Measurements from ENCODE around the gene IL22. TPM values are rescaled to one million over a fixed set of nuclear protein-coding genes. Genes with fewer than 3 reads are reported as not detected.

Gene IL22
- total RNA-seq, 1 experiment from 2014 or later = not detected

GRCh38 chr12:68259318-68259940 is 6.0 kb upstream of the IL22 start:
- Mint-ChIP-seq H3K4me3 (no peak overlapping the region), H3K4me1 (peaks cover 17% of the 10 kb centered on the region), H3K27me3 (ENCODE audit: low read depth) (no peaks in the 10 kb centered on the region), H3K36me3 (no peaks in the 10 kb centered on the region), H3K9me3 (no peaks in the 10 kb centered on the region), H3K27ac (no peak overlapping the region)
- DNase-seq (ENCODE audit: low spot score) = no peak
- TF ChIP-seq ZNF232 (CRISPR knock-in tag; IDR thresholded peaks at IDR 0.05) (no peak), ZNF121 (CRISPR knock-in tag; IDR thresholded peaks at IDR 0.05) (no peak), SMAD3 (CRISPR knock-in tag; IDR thresholded peaks at IDR 0.05; ENCODE audit: borderline replicate concordance) (no peak), ELF4 (CRISPR knock-in tag; IDR thresholded peaks at IDR 0.05; ENCODE audit: low read depth) (no peak), RELA (CRISPR knock-in tag; IDR thresholded peaks at IDR 0.05; ENCODE audit: borderline replicate concordance) (no peak), ZNF138 (CRISPR knock-in tag; conservative IDR thresholded peaks at IDR 0.05) (no peak), IRF2 (CRISPR knock-in tag; IDR thresholded peaks at IDR 0.05; ENCODE audit: borderline replicate concordance, low read depth) (no peak), ETV6 (CRISPR knock-in tag; IDR thresholded peaks at IDR 0.05) (no peak), ZNF396 (CRISPR knock-in tag; IDR thresholded peaks at IDR 0.05; ENCODE audit: borderline replicate concordance) (no peak), CBFB (CRISPR knock-in tag; IDR thresholded peaks at IDR 0.05; ENCODE audit: low read depth) (no peak), ZBTB21 (CRISPR knock-in tag; IDR thresholded peaks at IDR 0.05; ENCODE audit: borderline replicate concordance) (no peak), TEAD1 (CRISPR knock-in tag; IDR thresholded peaks at IDR 0.05) (no peak), FOXJ3 (CRISPR knock-in tag; IDR thresholded peaks at IDR 0.05; ENCODE audit: borderline replicate concordance) (no peak), CTCF (IDR thresholded peaks at IDR 0.05) (no peak)
- ChIA-PET POLR2A (no interaction called here), CTCF (no interaction called here)
- ATAC-seq = no peak; the same call in 1 of the 2 replicates

DNA sequence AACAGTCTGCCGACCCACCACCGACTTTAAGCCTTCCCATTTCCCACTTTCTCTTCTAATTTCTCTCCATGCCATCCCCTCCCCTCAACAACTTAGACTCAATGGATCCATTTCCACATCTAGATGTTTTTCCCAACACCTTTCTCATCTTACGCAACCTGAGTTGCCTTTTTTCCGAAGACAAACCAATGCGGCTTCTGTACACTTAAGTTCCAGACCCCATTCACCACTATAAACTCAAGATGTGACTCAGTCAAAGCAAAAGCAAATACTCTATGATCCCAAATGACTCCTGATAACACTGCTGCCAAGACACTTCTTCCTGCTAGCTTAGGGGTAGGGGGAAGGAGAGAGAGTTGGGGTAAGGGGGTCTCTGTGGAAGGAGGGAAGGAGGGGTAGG is 1.3 kb downstream of the IL22 start:
- POLR2A ChIA-PET = interaction anchor here (0.6 kb wide), 1 partner anchor 1467 kb away, joined by 3 read pairs; no protein-coding TSS in a partner anchor
- Mint-ChIP-seq H3K36me3 (peaks cover 5% of the 10 kb centered on the region), H3K9me3 (peaks cover 8% of the 10 kb centered on the region), H3K27ac (no peak overlapping the region), H3K4me3 (no peak overlapping the region), H3K27me3 (ENCODE audit: low read depth) (no peaks in the 10 kb centered on the region), H3K4me1 (no peaks in the 10 kb centered on the region)
- TF ChIP-seq HMGXB4 (CRISPR knock-in tag; IDR thresholded peaks at IDR 0.05) (no peak), MAX (CRISPR knock-in tag; IDR thresholded peaks at IDR 0.05) (no peak), TEAD1 (CRISPR knock-in tag; IDR thresholded peaks at IDR 0.05) (no peak), ELF4 (CRISPR knock-in tag; IDR thresholded peaks at IDR 0.05; ENCODE audit: low read depth) (no peak), ZMAT4 (CRISPR knock-in tag; IDR thresholded peaks at IDR 0.05) (no peak), HMGA2 (CRISPR knock-in tag; IDR thresholded peaks at IDR 0.05) (no peak), ZNF232 (CRISPR knock-in tag; IDR thresholded peaks at IDR 0.05) (no peak), GRHL2 (CRISPR knock-in tag; IDR thresholded peaks at IDR 0.05; ENCODE audit: insufficient replicate concordance, severe bottlenecking) (no peak), ZNF416 (CRISPR knock-in tag; IDR thresholded peaks at IDR 0.05) (no peak), ETV6 (CRISPR knock-in tag; IDR thresholded peaks at IDR 0.05) (no peak), NFYB (CRISPR knock-in tag; conservative IDR thresholded peaks at IDR 0.05; ENCODE audit: low read depth) (no peak), TCF7 (CRISPR knock-in tag; IDR thresholded peaks at IDR 0.05; ENCODE audit: low read depth) (no peak), SMAD3 (CRISPR knock-in tag; IDR thresholded peaks at IDR 0.05; ENCODE audit: borderline replicate concordance) (no peak), OVOL2 (CRISPR knock-in tag; IDR thresholded peaks at IDR 0.05; ENCODE audit: borderline replicate concordance) (no peak), ZSCAN18 (CRISPR knock-in tag; IDR thresholded peaks at IDR 0.05) (no peak), FOXP1 (CRISPR knock-in tag; IDR thresholded peaks at IDR 0.05; ENCODE audit: borderline replicate concordance) (no peak), ZNF423 (CRISPR knock-in tag; IDR thresholded peaks at IDR 0.05) (no peak), MLX (CRISPR knock-in tag; IDR thresholded peaks at IDR 0.05) (no peak), ZNF121 (CRISPR knock-in tag; IDR thresholded peaks at IDR 0.05) (no peak)
- DNase-seq (ENCODE audit: low spot score) (no peak), ATAC-seq (no peak)
- CTCF ChIA-PET = no interaction called here
